SK-MEL-5 (cell line): ENCODE measurements around the gene GRIP2. TPM values are rescaled to one million over a fixed set of nuclear protein-coding genes. Genes with fewer than 3 reads are reported as not detected.

Experiments used
- DNase-seq: peaks from one replicate; pipeline ENCODE4 v3.0.0-alpha.2; 2016; ENCODE audit warnings: low read depth, low spot score
- in situ Hi-C: cut with HindIII; loops from 2 replicates; pipeline ENCODE4 v1.10.0; 2016; ENCODE audit warnings: low sequenced_read_pairs, high pct_unique_total_duplicates, low pct_unique_long_range_greater_than_20kb
- total RNA-seq: library from RNA; depleted of rRNA; stranded (reverse); fragments of >200 nt; shearing (Covaris generic); gene quantifications from 2 replicates; pipeline ENCODE4 v1.2.3, GENCODE V29; 2014

Gene GRIP2
- total RNA-seq, 1 experiment from 2014 or later, result 0.18 TPM

GRCh38 chr3:14457481-14457880, 82.7 kb downstream of the GRIP2 start:
- in situ Hi-C loops, result loop anchor here (25.0 kb wide), 1 partner anchor 245 kb away; no protein-coding TSS in a partner anchor

DNA sequence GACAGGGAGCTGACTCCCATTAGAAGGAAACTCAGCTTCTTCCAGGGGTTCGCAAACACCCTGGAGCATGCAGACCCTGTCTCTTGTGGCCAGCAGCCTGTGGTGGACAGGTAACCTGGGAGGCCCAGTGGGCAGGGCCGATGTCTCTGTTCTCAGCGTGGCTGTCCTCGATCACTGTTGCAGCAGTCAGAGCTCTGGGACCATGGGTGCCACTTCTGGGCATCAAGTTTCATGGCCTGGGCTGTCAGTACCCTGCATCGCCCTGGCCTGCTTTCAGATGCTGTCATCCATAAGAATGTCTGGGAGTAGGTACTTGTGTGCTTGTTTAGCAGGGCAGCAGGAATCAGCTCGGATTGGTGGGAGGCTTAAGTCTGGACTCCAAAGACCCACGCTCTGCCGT, 83.3 kb downstream of the GRIP2 start:
- in situ Hi-C loops, result loop anchor here (25.0 kb wide), 1 partner anchor 244 kb away; no protein-coding TSS in a partner anchor

More at GRCh38 chr3:14457481-14457880, 82.7 kb downstream of the GRIP2 start:
- no peak for DNase-seq

DNA sequence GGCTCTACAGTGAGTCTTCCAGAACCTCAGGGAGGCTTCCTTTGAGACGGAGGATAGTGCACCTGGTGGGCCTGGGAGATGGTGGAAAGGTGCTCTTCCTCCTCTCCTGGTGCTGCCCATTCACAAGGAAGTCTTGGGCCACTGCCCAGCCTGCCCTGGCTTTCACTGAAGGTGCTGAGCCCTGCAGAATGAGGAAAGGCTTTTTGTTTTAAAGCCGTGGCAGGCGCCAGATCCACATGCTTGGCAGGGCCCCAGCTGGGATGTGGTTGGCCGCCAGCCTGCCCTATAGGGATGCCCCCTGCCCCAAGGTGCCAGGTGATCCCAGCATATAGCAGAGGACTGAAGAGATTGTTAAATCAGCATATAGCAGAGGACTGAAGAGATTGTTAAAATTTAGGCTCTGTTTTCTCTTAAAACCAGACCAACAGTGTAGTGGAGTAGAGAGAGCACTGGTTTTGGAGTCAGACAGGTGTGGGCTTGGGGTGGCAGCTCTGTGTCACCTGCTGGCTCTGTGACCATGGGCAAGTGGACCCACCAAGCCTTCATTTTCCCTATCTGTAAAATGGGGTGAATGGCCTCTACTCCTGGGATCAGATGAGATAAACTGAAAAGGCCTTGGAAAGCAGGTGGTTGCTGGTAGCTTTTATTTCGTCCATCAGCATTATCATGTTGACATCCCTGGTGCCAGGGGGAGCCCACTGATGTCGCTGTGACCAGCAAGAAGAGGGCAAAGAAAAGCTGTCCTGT, 84.4 kb downstream of the GRIP2 start:
- in situ Hi-C loops, result loop anchor here (25.0 kb wide), 1 partner anchor 243 kb away; no protein-coding TSS in a partner anchor
- no peak for DNase-seq

More for the DNA sequence above, 83.3 kb downstream of the GRIP2 start:
- no peak for DNase-seq

DNA sequence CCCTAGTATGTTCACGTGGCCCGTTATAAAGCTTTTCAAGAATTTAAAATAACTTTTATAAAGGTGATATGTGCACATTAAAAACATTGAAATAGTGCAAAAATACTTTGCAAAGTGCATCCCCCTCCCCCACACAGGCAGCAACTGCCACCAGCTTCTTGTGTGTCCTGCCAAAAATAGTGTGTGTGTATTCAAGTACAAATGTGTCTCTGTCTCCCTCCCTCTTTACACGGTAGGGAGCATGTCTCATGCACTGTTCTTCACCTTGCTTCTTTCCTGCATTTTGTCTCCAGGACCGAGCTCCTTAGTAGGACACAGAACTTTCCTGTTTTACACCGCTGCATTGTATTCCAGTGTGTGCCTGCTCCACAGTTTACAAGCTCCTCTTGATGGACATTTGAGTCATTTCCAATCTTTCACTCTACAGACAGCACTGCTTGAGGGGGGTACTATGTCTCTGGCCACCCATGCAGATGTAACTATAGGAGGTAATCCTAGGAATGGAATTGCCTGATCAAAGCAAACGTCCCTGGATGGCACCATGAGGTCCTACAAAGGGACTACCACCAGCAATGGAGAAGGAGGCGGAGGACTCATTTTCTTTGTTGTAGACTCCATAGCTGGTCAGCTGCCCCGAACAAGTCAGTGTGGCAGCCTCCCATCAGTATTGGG, 85.4 kb downstream of the GRIP2 start:
- in situ Hi-C loops, result loop anchor here (25.0 kb wide), 1 partner anchor 242 kb away; no protein-coding TSS in a partner anchor
- no peak for DNase-seq

GRCh38 chr3:14453876-14454638, 86.1 kb downstream of the GRIP2 start:
- no peak for DNase-seq
- in situ Hi-C loops, result loop anchor here (25.0 kb wide), 1 partner anchor 242 kb away; no protein-coding TSS in a partner anchor

- in situ Hi-C loops, result loop anchor here (25.0 kb wide), 1 partner anchor 241 kb away; no protein-coding TSS in a partner anchor
- DNase-seq, result peak; percentile 28
These were observed 87.1 kb downstream of the GRIP2 start for GRCh38 chr3:14452740-14453710.

GRCh38 chr3:14451844-14452739, 88.0 kb downstream of the GRIP2 start:
- in situ Hi-C loops, result loop anchor here (25.0 kb wide), 1 partner anchor 240 kb away; no protein-coding TSS in a partner anchor
- DNase-seq, result peak; percentile 30

- no peak for DNase-seq
- in situ Hi-C loops, result loop anchor here (25.0 kb wide), 1 partner anchor 239 kb away; no protein-coding TSS in a partner anchor
These were observed 89.1 kb downstream of the GRIP2 start for GRCh38 chr3:14450922-14451606.

GRCh38 chr3:14450506-14450905, 89.6 kb downstream of the GRIP2 start:
- in situ Hi-C loops, result loop anchor here (25.0 kb wide), 1 partner anchor 238 kb away; no protein-coding TSS in a partner anchor
- DNase-seq, result no peak

GRCh38 chr3:14448756-14449727, 91.1 kb downstream of the GRIP2 start:
- in situ Hi-C loops, result no loop called here
- no peak for DNase-seq

- in situ Hi-C loops, result no loop called here
These were observed 92.1 kb downstream of the GRIP2 start for GRCh38 chr3:14448063-14448462.

GRCh38 chr3:14446988-14447570, 93.1 kb downstream of the GRIP2 start:
- in situ Hi-C loops, result no loop called here
- no peak for DNase-seq

More at GRCh38 chr3:14448063-14448462, 92.1 kb downstream of the GRIP2 start:
- DNase-seq, result no peak

- DNase-seq, result no peak
- in situ Hi-C loops, result no loop called here
These were observed 94.4 kb downstream of the GRIP2 start for GRCh38 chr3:14445773-14446172.

DNA sequence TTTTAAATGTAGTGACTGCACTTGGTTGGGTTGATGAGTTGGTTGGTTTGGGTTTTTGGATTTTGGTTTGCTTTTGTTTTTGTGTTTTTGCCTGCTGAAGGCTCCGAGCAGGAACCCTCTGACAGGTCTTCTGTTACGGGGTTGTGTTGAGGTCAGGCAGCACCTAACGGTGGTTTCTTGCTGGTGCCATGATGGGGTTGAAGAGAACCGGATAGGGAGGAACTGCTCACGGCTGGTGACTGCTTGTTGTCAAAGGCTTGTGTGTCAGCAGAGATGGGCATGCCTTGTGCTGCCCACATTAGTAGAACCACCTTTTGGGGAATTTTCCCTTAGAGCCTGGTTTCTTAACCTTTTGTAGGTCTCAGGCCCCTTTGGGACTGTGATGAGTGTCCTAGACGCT, 95.8 kb downstream of the GRIP2 start:
- DNase-seq, result no peak
- in situ Hi-C loops, result no loop called here
